ENCODE data around the gene TTLL3. TPM values are rescaled to one million over a fixed set of nuclear protein-coding genes. Genes with fewer than 3 reads are reported as not detected.

The TTLL3 gene
- total RNA-seq, 1 donor from 2014 or later: 9.7 TPM

GRCh38 chr3:9781978-9782603 is 28.0 kb upstream of the TTLL3 start:
- H3K4me3 ChIP-seq (ENCODE audit: low read depth, low read length): no peak overlapping the region
- TF ChIP-seq CTCF (conservative IDR thresholded peaks at IDR 0.05; ENCODE audit: low read depth, low read length): no peak
- DNase-seq (ENCODE audit: low read depth): no peak

GRCh38 chr3:9782770-9783169 is 27.3 kb upstream of the TTLL3 start:
- TF ChIP-seq CTCF (conservative IDR thresholded peaks at IDR 0.05; ENCODE audit: low read depth, low read length): peak; percentile 14
- H3K4me3 ChIP-seq (ENCODE audit: low read depth, low read length): no peak overlapping the region
- DNase-seq (ENCODE audit: low read depth): no peak

- no peak for TF ChIP-seq CTCF (conservative IDR thresholded peaks at IDR 0.05; ENCODE audit: low read depth, low read length)
- H3K4me3 ChIP-seq (ENCODE audit: low read depth, low read length): no peak overlapping the region
- DNase-seq (ENCODE audit: low read depth): no peak
Measured at GRCh38 chr3:9783954-9784353, 26.1 kb upstream of the TTLL3 start.

- no peak overlapping the region for H3K4me3 ChIP-seq (ENCODE audit: low read depth, low read length)
- no peak for DNase-seq (ENCODE audit: low read depth)
- no peak for TF ChIP-seq CTCF (conservative IDR thresholded peaks at IDR 0.05; ENCODE audit: low read depth, low read length)
Measured at GRCh38 chr3:9784965-9785364, 25.1 kb upstream of the TTLL3 start.

- TF ChIP-seq CTCF (conservative IDR thresholded peaks at IDR 0.05; ENCODE audit: low read depth, low read length): no peak
- H3K4me3 ChIP-seq (ENCODE audit: low read depth, low read length): no peak overlapping the region
- no peak for DNase-seq (ENCODE audit: low read depth)
Measured at GRCh38 chr3:9785602-9786001, 24.5 kb upstream of the TTLL3 start.

- no peak for DNase-seq (ENCODE audit: low read depth)
- H3K4me3 ChIP-seq (ENCODE audit: low read depth, low read length): no peak overlapping the region
- TF ChIP-seq CTCF (conservative IDR thresholded peaks at IDR 0.05; ENCODE audit: low read depth, low read length): no peak
Measured at GRCh38 chr3:9786209-9786739, 23.8 kb upstream of the TTLL3 start.
